HG03378 (cell line): ENCODE data around the gene SCD5.

Experiments
- ATAC-seq: cut with Tn5 transposase; IDR thresholded peaks from one replicate; pipeline ENCODE4 v1.9.1; 2021; ENCODE audit warnings: mild to moderate bottlenecking, moderate library complexity; ENCODE audit not compliant: unreplicated experiment

The SCD5 gene

GRCh38 chr4:82797405-82798111 lies 1.0 kb downstream of the SCD5 start:
- no peak for ATAC-seq

DNA sequence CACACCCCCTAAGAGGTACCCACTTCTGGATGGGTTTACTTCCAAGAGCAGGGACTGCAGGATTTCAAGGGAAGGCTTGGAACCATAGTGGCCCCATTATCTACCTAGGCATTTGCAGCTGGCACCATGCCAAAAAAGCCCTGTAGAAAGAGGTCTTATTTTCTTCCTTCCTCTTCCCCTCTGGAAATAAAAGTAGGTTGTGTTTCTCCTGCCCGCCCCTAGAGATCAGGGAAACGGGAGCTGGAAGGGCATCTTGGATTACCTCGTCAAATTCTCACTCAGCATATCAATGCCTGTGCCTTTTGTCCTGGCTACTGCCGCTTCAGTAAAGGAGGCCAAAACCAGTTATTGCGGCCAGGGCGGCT lies 1.6 kb downstream of the SCD5 start:
- ATAC-seq, result no peak

GRCh38 chr4:82792912-82793649 lies 5.5 kb downstream of the SCD5 start:
- no peak for ATAC-seq

DNA sequence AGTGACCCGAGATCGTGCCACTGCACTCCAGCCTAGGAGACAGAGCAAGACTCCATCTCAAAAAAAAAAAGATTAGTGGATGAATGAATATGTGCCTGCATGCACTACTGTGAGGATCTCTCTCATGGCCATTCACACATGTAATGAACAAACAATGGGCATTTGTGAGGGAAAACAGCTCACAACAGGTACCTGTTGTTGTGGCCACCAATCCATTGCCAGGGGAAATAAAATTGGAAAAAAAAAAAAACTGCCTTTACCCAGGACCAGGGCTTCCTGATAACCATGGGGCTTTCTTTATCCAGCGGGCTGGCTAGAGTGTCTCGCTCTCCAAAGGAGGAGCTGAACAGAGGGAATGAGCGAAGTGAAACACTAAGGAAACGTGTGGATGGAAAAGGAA lies 7.4 kb downstream of the SCD5 start:
- no peak for ATAC-seq

DNA sequence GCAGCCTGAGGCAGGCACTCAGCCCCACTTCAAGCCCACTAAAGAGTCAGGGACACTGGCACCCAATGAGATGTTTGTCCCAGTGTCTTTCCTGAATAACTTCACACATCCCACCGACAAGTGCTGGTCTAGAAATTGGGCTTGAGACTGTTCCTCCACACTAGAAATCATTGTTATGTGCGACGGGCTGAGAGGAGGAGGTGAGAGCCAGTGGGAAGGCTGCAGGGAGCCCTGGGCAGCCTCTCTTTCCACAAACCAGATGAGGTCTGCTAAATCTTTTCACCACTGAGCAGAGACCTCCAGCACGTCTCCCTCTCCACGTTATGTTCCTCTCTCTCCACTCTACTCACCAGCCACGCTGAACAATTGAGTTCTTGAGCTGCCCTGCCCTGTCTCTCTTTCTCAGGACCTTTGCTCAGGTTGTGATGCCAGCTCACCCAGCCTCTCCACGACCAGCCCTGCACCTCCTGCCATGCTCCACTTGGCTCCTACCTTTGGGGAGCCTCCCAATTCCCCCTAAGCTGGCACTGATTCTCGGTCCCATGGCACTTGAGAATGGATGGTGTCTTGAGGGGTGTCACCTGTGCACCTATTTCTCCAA lies 8.4 kb downstream of the SCD5 start:
- no peak for ATAC-seq

DNA sequence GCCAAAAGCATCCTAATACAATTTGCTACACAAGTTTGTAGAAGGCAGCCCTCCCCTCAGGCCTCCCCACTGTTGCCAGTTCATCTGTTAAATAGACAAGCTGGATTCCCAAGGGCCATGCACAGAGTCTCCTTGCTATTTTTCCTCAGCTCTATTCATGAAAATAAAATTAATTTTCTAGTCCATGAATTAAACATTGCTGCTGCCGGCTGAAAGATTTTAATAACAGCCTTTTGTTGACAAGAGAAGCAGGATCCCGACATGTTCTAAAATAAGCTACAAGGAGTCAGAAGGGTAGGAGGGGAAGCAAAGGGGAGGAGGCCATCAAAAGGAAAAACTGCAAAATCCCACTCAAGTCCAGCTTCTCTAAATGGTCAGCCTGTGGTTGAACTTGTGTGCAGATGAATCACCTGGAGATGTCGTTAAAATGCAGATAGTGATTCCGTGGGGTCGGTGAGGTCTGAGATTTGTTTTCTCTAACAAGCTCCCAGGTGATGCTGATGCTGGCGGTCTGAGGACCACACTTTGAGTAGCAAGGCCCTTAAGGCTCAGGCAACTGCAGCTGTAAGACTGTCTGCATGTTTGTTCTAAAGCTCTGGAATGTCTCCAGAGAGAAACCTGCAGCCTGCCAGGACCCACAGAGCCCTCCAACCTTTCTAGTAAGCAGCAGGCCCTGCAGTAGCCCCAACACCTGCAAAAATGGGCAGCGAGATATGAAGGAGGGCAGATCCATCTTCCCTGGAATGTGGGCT lies 9.4 kb downstream of the SCD5 start:
- no peak for ATAC-seq

DNA sequence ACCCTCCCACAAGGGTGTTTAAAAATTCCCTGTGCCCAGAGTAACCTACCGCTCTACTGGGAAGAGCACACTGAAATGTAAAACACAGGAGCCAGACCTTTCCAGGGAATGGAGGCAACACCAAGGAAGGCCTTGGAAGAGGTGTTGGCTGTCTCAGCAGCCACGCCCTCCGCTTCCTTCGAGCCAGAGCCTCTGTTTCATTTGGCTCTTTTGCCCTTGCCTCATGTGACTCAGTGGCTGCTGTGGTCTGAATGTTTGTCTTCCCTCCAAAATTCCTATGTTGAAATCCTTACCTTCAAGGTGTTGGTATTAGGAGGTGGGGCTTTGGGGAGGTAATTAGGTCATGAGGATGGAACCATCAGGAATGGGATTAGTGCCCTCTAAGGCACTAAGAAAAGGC lies 11.3 kb downstream of the SCD5 start:
- no peak for ATAC-seq

GRCh38 chr4:82786828-82787227 lies 11.8 kb downstream of the SCD5 start:
- no peak for ATAC-seq

DNA sequence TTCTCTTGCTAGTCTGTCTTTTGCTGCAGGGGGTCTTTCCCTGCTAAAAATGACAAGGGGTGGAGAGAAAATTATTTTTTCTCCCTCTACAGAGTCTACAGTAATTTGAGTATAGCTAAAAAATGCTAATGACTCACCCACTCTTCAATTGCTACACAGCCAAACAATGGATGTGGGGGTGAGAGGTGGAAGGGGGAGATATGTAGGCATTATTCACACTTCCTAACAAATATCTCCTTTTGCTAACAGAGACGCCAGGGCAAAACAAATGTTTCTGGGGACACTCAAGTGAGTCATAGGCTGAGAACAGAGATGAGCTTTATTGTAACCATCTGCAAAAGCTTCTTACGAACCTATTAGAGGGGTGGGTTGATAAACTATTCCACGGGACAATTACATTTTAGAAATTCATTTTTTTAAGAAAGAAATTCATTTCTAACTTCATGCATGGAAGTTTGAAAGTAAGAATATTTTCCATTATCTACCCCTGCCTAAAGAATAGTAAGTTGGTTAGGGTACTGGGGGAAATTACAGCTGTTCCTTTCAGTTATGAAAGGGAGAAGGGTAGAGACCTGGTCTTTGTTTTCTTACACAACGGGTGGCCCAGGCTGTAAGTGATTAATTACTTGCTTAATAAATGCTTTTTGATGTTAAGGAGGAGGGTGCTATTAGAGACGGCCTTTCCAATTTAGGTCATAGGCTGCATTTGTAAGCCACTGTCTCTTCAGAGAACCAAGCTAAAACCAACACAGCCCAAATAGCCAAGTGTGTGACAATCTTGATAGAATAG lies 12.8 kb downstream of the SCD5 start:
- ATAC-seq, result no peak

GRCh38 chr4:82784681-82785610 lies 13.7 kb downstream of the SCD5 start:
- ATAC-seq, result no peak

DNA sequence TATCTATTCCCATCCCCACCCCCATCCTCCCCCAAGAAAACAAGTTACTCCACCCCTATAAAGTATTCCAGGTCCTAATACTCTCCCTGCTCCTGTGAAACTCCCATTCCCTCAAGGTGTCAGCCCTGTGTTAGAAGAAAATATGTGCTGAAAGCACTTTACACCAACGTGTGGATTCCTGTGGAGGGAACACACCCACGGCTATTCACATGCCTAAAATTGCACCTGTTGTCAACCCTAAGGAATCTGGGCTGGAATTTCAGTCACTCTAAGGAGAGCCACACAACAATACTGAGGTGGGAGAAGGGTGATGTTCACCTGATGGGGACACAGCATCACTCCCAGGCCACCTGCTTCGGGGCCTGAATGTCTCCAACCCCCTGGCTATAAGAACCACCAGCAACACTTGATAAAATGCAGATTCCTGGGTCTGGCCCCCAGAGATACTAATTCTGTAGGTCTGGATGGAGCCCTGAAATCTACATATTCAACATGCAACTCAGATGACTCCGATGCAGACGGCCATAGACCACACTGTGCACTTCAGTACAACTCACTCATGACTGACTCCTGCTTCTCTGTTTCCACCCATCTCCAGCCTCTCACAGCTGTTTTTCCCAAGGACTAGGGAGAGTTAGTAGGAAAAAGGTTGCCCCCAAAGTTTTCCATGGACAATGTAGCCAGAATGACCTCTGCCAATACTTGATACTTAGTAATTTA lies 15.8 kb downstream of the SCD5 start:
- ATAC-seq, result no peak

DNA sequence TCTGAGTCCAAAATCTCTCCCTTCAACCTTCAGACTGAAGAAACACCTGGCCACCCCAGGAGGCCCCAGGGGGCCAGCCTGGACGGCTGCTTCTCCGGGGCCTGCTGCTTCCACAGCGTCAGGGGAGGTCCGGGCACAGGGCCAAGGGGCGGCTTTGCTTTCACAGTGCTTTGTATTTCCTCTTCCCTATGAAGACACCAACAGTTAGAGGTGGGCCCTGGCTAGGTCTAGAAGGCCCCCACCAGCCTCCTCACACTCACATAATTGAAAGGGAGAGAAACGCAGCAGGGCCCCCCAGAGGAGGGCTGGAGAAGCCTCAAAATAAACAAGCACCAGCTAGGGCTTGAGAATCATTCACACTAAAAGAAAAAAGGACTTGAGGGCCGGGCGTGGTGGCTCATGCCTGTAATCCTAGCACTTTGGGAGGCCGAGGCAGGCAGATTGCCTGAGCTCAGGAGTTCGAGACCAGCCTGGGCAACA lies 17.8 kb downstream of the SCD5 start:
- no peak for ATAC-seq

- ATAC-seq, result no peak
Measured at GRCh38 chr4:82780170-82780751, 18.3 kb downstream of the SCD5 start.

- ATAC-seq, result no peak
Measured at GRCh38 chr4:82779032-82779431, 19.6 kb downstream of the SCD5 start.

GRCh38 chr4:82777857-82778525 lies 20.6 kb downstream of the SCD5 start:
- ATAC-seq, result no peak

DNA sequence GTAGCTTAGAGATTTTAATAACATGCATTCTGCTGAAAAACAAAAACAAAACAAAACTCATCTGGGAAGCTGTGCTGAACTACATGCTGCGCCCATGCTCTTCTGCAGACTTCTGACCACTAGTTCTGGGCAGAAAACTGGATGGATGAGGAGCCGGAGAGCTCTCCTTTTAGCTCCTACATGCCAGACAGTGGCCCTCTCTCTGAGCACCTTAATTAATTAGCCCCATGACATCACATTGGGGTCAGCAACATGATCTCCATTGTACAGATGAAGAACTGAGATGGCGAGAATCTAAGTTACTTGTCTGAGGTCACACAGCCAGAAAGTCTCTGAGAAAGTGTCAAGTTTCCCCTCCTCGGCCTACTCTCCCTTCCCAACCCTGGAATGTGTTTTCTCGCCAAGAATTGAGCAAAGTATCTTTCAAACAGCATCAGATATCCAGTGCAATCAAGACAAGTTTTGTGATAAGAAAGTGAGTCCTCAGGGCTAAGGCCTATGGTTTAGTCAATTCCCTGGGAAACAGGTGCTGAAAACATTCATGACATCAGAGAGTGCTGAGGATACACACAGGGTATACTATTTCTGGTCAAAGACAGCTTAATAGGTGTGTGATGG lies 21.6 kb downstream of the SCD5 start:
- no peak for ATAC-seq

GRCh38 chr4:82775243-82775642 lies 23.4 kb downstream of the SCD5 start:
- no peak for ATAC-seq
